ENCODE results near the gene SKA1. TPM values are rescaled to one million over a fixed set of nuclear protein-coding genes. Genes with fewer than 3 reads are reported as not detected.

SKA1 gene
- total and polyA plus RNA-seq, 9 of the 15 experiments (the other 6 are each of a cell fraction or from before 2014, with no cell fraction given): 27.8 to 67.2 (median 41.9) TPM

- no peak for TF ChIP-seq ZNF740 (CRISPR knock-in tag; IDR thresholded peaks at IDR 0.05)
- peak in 1 of 2 experiments; percentile 67; a peak in 1 of 4 replicates for TF ChIP-seq ZNF740 (tag; IDR thresholded peaks at IDR 0.05)
- TF ChIP-seq CTCF (IDR thresholded peaks at IDR 0.05 in 2 of 3, conservative IDR thresholded peaks at IDR 0.05 in 1 of 3; ENCODE audit: insufficient read depth in 2 of 3, low read depth in 1 of 3, low read length in 3 of 3): peak; percentile 11 to 50 (median 41); a peak in 5 of 6 replicates
- TF ChIP-seq KDM1A (IDR thresholded peaks at IDR 0.05): no peak
- TF ChIP-seq ZNF512 (tag; IDR thresholded peaks at IDR 0.05): no peak
- no peak for TF ChIP-seq FOSL1 (tag; conservative IDR thresholded peaks at IDR 0.05)
- TF ChIP-seq MYC (IDR thresholded peaks at IDR 0.05; ENCODE audit: low read depth, low read length): no peak
- no peak for TF ChIP-seq MYC (CRISPR knock-in tag; IDR thresholded peaks at IDR 0.05; ENCODE audit: borderline replicate concordance, low read depth)
- TF ChIP-seq CREB1 (IDR thresholded peaks at IDR 0.05): no peak
- TF ChIP-seq CREB1 (CRISPR knock-in tag; IDR thresholded peaks at IDR 0.05): no peak
- no peak for TF ChIP-seq L3MBTL2 (IDR thresholded peaks at IDR 0.05)
- TF ChIP-seq RAD21 (CRISPR knock-in tag; conservative IDR thresholded peaks at IDR 0.05 in 1 of 2, IDR thresholded peaks at IDR 0.05 in 1 of 2): peak; percentile 27 to 44; a peak in 1 of 4 replicates
- TF ChIP-seq PATZ1 (CRISPR knock-in tag; IDR thresholded peaks at IDR 0.05; ENCODE audit: borderline replicate concordance): no peak
- no peak for TF ChIP-seq TEAD2 (tag; IDR thresholded peaks at IDR 0.05)
- 0 out of 2 replicates have a peak, but pooled peaks have one; percentile 24 for TF ChIP-seq IRF9 (tag; IDR thresholded peaks at IDR 0.05)
- TF ChIP-seq PYGO2 (tag; IDR thresholded peaks at IDR 0.05): no peak
- TF ChIP-seq FOXO4 (CRISPR knock-in tag; IDR thresholded peaks at IDR 0.05): no peak
Measured at GRCh38 chr18:50429207-50429948, 54.5 kb downstream of the SKA1 start (continued).
